Prostate gland (tissue), 2 donors: ENCODE results near the gene PAPSS1.

Experiments used
- CTCF ChIP-seq, 4 experiments: fragments of 200-600 bp in 2 of 4; fragments of 450-650 bp in 2 of 4; sonication (generic) in 2 of 4; IDR thresholded peaks; 1 replicate in 3 of 4; 2 replicates in 1 of 4; pipeline ENCODE4 v1.5.1; 2016 to 2019; ENCODE audit warnings: antibody characterized with exemption in 4 of 4, mild to moderate bottlenecking in 2 of 4, moderate library complexity in 2 of 4
- POLR2A ChIP-seq: fragments of 450-650 bp; IDR thresholded peaks from one replicate; pipeline ENCODE4 v1.6.1; 2016; ENCODE audit warnings: antibody characterized with exemption, mild to moderate bottlenecking
- POLR2AphosphoS5 ChIP-seq: sonication (generic); formaldehyde crosslinking; IDR thresholded peaks from one replicate; pipeline ENCODE4 v1.6.1; 2017; ENCODE audit warnings: antibody characterized with exemption

GRCh38 chr4:107593230-107593629 is 126.8 kb downstream of the PAPSS1 start:
- TF ChIP-seq CTCF (IDR thresholded peaks at IDR 0.05) (no peak), POLR2A (no peak), POLR2AphosphoS5 (no peak)
